Measurements from ENCODE around the gene SIRPB2.
"Not testable (repeated sequence)": the region's sequence is repeated elsewhere in the genome, so short reads cannot be mapped to it uniquely, and the experiment has no call there.

Gene SIRPB2

DNA sequence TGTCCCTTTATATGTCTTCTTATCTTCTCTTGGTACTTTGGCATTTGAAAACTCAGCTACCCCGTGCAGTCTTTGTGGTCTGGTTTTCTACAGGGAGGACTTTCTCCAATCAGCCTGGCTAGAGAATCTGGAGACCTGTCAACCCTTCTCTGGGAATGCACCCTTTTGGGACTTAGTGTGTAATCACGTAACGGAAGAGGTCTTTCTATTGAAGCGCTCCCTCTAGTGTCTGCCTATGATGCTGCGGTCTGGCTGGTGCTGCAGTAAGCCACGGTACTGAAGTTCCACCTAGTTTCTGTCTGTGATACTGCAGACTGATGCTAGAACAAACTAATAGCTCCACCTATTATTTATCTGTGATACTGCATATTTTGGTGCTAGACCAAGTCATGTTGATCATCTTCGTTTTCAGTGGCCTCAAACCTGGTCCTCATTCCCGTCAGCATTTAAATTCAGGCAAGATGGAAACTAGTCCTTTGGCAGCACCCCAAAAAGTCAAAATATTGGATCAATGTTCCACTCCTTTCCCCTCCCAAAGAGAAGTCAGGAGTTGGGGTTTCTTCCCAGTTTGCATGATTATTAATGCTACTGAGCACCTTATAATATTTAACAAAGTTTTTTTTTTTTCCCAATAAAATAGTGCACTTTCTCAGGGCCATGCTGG, 12.5 kb upstream of the SIRPB2 start:
- TF ChIP-seq CTCF (conservative IDR thresholded peaks at IDR 0.05; ENCODE audit: low read depth, low read length) = peak; percentile 100
- H3K4me3 ChIP-seq (ENCODE audit: low read depth, low read length) = no peak overlapping the region
- peak; percentile 97 for DNase-seq (ENCODE audit: low read depth)

DNA sequence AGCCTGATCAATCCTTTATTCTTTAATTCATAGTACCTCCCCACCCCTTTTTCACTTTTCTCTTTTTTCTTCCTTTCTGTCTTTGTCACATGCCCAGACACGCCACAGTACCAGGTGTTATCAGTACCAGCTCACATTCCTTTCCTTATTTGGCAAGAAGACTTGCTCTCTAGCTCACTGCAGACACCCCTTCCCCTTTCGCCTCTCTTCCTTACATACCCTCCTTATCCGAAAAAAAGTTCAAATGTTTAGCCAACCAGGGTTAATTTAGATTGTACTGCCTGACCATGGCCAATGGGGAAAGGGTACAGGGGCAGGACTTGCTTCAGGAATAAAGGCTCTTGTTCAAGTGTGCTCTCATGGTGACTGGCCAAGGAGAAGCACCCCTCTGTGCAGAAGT, 9.3 kb upstream of the SIRPB2 start:
- no peak for DNase-seq (ENCODE audit: low read depth)
- H3K4me3 ChIP-seq (ENCODE audit: low read depth, low read length) = no peak overlapping the region
- TF ChIP-seq CTCF (conservative IDR thresholded peaks at IDR 0.05; ENCODE audit: low read depth, low read length) = no peak

DNA sequence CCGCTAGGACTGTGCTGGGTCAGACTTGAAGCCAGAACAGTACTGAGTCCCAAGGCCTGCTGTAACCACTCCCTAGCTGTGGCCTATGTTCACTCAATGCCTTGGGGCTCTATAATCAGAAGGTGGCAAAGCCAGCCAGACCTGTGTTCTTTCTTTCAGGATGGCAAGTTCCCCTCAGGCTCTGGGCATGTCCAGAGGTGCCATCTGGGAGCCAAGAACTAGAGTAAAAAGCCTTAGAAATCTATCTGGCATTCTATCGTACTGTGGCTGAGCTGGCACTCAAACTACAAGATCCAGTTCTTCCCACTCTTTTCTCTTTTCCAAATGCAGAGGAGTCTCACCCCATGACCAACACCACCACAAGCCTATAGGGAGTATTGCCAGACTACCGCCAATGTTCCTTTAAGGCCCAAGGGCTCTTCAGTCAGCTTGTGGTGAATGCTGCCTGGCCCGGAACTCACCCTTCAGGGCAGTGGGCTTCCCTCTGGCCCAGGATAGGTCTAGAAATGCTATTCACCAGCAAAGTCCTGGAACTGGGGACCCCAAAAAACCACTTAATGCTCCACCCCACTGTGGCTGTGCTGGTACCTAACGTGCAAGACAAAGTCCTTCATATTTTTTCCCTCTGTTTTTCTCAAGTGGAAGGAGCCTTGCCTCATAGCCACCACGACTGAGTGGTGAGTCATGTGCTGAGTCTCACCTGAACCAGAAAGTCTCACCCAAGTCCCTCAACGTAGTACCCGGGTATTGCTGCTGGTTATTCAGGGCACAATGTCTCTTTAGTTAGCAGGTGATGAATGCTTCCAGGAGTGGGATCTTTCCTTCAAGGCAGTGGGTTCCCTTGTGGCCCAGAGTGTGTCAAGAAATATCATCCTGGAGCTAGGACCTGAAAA, 8.6 kb upstream of the SIRPB2 start:
- TF ChIP-seq CTCF (conservative IDR thresholded peaks at IDR 0.05; ENCODE audit: low read depth, low read length) = no peak
- DNase-seq (ENCODE audit: low read depth) = no peak
- no peak overlapping the region for H3K4me3 ChIP-seq (ENCODE audit: low read depth, low read length)

GRCh38 chr20:1497371-1497770, 6.2 kb upstream of the SIRPB2 start:
- DNase-seq (ENCODE audit: low read depth); H3K4me3 ChIP-seq (ENCODE audit: low read depth, low read length): not testable (repeated sequence)

- DNase-seq (ENCODE audit: low read depth) = no peak
- H3K4me3 ChIP-seq (ENCODE audit: low read depth, low read length) = no peak overlapping the region
- no peak for TF ChIP-seq CTCF (conservative IDR thresholded peaks at IDR 0.05; ENCODE audit: low read depth, low read length)
These were observed 5.7 kb upstream of the SIRPB2 start for GRCh38 chr20:1496930-1497329.

DNA sequence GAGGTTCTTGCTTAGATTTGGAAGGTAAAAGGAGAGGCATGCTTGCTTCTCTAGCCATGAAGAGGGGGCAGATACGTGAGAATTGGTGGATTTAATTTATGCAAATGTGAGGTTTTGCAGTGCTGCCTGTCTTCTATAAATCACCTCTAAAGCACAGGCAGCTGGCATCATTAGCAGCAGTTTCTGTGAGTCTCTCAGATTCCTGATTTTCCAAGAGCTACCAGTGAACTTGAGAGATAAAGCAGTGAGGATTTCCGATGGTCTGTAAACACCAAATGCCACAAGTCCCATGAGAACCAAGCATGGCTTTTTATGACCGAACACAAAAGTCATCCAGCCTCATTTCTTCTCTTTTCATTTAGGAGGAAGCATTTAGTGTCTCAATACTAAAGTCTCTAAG, 3.2 kb upstream of the SIRPB2 start:
- DNase-seq (ENCODE audit: low read depth) = no peak
- TF ChIP-seq CTCF (conservative IDR thresholded peaks at IDR 0.05; ENCODE audit: low read depth, low read length) = no peak
- no peak overlapping the region for H3K4me3 ChIP-seq (ENCODE audit: low read depth, low read length)

- H3K4me3 ChIP-seq (ENCODE audit: low read depth, low read length) = no peak overlapping the region
- no peak for TF ChIP-seq CTCF (conservative IDR thresholded peaks at IDR 0.05; ENCODE audit: low read depth, low read length)
- no peak for DNase-seq (ENCODE audit: low read depth)
These were observed 2.3 kb upstream of the SIRPB2 start for GRCh38 chr20:1493536-1493935.

Data from choroid plexus epithelial cell (primary cell).